Non-pigmented ciliary epithelial cell (primary cell): Measurements from ENCODE around the gene CDC45.

Source experiments
- DNase-seq: peaks from one replicate; pipeline ENCODE4 v3.0.0-alpha.2; 2010; ENCODE audit warnings: low read depth

CDC45 gene

DNA sequence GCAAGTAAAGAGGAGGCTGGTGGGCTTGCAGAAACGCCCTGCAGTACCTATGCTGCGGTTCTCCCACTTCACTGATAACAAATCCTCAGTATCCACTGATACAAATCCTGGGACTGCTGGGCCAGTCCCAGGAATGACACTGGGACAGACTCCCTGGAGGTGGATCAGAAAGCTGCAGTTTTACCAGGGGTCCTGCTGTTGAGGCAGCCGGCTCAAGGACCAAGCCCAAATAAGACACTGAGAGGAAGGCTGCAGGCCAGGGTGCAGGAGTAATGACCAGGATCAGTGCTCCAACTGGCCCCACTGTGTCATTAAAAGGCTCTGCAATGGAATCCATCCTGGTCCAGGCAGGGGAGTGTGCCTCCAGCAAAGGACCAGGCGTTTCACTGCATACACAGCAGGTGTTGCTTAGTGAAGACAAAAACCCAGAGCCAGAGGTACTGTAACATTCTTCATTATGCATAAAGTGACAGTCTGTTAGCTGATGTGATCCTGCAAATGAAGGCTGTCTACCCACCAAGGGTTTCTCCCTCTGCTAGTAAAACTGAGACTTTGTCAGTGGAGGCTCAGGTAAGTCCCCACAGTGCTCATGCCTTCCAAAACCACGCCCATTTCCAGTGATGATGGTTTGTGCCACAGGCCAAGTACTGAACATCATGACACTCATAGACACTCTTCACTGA, 30.8 kb upstream of the CDC45 start:
- no peak for DNase-seq

DNA sequence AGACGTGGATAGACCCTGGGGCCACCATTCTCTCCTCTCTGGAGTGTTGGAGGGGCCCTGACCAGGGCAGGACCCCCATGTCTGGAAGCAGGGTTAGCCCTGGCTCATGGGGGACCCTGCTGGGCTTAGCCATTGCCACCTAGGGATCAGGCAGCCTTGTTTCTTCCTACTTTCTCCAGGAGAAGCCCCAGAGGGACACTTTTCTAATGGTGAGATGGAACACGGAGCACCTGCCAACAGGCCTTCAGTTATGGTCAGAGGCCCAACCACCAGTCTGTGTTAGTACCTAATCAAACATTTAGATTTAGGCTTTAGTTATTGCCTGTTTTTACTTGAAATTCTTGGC, 30.3 kb upstream of the CDC45 start:
- no peak for DNase-seq

DNA sequence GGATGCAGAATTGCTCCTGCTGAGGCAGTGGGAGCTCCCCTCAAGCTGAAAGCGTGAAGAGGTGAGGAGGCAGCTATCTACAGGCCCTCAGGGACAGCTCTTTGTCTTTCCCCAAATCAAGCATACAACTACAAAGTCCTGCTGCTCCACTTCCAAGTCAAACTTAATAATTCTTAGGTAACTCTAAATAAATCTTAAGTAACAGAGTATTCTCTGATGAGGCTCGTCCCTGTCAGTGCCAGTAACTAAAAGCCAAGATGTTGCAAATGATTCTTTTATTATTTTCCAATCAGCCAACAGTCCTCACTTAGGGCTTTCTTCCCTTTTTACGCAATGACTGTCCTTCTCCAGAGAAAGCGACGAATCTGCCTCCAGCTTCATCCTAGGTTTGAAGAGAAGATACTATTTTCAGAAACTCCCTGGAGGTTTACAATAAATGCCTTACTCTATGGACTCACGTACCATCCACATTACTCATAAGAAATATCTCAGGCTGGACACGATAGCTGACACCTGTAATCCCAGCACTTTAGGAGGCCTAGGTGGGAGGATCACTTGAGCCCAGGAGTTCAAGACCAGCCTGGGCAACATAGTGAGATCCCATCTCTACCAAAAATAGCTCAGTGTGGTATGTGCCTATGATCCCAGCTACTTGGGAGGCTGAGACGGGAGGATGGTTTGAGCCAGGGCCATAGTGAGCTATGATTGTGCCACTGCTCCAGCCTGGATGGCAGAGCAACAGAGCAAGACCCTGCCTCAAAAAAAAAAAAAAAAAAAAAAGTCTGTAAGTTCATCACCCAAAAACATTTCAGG, 29.2 kb upstream of the CDC45 start:
- DNase-seq: no peak

DNA sequence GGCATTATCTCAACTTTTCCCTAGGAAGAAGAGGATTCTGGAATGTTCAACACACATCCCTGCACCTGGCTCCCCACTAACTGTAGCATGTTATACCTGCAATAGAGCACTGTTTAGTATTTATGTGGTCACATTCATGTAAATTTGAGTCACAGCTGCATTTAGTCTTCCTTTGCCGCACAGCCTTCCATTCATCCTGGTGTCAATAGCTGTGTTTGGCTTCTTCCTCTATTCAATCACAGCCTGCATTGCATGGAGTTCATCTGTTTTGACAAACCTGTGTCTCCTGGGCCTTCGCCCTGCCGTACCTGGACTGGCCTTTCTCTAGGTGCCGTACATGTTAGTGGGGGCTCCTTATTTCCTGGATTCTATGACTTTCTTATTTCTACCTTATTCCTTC, 28.1 kb upstream of the CDC45 start:
- DNase-seq: no peak

- DNase-seq: no peak
Observed at GRCh38 chr22:19453718-19454117, 26.0 kb upstream of the CDC45 start.

DNA sequence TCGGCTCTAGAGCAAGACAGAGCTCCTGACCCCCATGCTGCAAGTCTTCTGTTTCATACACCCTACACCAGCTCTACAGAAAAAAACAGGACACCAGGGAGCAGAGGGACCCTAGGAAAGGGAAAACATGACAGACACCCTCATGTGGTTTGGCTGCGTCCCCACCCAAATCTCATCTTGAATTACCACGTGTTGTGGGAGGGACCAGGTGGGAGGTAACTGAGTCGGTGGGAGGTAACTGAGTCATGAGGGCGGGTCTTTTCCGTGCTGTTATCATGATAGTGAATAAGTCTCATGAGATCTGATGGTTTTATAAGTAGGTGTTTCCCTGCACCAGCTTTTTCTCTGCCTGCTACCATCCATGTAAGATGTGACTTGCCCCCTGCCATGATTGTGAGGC, 25.6 kb upstream of the CDC45 start:
- no peak for DNase-seq

DNA sequence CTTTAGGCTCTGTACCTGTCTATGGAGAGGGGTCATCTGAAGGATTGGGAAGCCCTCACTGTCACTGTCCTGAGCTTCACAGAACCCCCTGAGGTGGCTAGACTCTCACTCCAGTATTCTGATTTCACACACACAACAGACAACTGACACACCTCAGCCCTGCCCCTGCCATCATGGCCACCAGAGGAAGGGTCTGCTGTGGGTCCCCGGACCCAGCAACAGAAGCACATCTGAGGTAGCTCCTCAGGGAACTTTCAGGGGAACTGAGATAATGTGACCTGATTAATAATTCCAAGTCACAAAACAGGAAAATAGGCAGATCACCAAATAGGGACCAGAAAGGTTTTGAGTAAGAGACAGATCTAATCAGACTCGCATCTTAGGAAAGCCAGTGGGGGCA, 24.7 kb upstream of the CDC45 start:
- no peak for DNase-seq

DNA sequence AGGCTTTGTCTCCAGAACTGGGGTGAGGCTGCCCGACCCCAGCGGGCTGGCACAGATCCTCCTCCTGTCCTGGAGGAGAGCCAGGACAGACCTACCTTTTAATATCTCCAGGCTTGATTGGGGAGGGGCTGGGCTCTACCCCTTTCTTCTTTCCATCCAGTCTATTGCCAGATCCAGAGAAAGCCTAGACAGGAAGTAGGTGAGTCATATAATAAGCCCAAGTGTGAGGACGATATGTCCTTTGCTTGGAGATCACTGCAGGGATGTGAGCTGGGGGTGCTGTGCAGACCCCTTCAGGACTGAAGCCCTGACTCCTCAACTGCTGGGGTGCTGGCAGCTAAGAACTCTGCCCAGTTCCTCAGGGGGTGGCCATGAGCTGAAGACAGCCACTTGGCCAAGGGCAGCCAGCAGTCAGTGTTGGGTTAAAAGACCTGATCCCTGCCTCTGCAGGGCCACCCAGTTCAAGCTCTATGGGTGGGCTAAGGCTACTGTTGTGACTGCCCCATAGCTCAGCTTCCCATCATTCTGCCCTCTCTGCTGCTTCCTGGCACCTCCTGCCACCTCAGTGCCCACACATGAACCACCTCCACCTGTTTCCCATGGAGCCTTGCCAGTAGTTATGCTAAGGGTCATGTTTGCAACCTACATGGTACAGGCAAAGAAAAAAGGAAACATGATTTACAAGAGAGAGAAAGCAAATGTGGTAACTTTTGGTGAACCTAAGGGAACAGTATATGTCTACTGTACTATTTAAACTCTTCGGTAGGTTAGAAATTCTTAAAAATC, 23.9 kb upstream of the CDC45 start:
- DNase-seq: no peak

GRCh38 chr22:19456541-19456940, 23.2 kb upstream of the CDC45 start:
- DNase-seq: no peak

DNA sequence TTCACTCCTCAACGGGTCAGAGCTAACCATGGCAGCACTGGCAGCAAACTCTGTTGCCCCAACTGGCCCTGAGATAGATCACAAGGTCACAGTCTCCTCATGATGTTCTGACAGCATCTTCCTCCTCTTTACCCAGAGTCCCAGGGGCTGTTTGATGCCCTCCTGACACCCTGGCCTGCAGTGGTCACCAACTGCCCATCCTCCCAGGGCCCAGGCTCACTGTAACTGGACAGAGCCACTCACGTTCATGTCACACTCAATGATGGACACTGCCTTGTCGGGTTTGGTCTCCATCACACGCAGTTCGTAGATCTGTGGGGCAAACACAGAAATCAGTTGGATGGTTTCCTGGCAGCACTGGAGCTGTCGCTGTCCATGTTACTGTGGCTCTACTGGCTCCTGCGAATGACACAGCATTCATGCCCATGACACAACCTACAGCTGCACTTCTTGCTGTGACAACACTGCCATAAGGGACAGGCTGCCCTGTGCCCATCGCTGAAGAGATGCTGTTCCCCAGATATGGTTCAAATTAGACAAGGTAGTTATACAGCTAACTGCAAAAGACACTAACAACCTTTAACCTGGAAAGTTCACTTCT, 21.8 kb upstream of the CDC45 start:
- DNase-seq: no peak

DNA sequence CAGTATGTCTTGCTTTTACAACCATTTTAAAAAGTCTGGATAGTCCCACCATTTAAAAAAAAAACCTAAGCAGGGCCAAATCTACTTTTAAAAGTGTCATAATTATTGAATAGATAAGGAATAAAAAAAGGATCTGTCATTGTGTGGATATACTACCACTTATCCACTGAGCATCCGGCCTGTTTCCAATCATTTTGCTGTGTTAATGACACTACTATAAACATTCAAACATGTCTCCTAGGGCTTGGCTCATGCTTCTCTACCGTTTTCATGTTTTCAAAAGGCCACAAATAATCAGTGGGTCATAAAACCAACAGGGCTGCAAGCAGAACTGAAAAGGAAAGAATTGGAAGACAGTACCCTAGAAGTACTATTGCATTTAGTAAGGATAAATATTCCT, 19.7 kb upstream of the CDC45 start:
- no peak for DNase-seq

DNA sequence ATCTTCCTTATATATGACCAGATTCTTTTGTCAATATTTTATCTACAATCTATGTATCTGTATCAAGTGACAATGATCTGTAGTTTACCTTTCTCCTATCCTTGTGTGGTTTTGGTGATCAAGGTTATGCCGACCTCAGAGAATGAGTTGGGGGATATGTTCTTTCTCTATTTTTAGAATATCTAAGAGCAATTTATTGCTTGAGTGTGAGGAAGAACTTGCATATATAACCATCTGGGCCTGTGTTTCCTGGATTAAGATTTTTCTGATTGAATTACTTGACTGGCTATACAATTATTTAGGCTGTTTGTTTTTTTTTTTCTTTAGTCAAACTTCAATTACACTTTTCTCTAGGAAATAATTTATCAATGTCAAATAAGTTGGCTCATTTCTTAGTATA, 18.2 kb upstream of the CDC45 start:
- DNase-seq: no peak

DNA sequence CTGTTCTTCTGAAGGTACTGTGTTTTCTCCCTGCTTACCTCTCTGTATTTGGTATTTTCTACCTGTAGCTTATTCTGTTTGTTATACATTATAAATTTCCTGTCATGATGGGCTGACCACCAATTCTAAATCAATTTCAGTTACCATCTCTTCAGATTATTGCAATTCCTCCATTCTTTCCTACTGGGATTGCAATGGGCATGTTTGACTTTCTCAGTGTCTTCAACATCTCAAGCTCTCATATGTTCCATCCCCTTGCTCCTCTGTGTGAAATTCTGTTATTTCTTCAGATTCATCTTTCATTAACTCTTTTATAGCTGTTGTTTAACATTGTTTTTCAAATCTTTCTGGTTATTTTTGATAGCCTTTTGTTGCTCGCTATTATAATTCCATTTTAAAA, 16.7 kb upstream of the CDC45 start:
- DNase-seq: no peak

- DNase-seq: no peak
Observed at GRCh38 chr22:19463491-19464469, 15.9 kb upstream of the CDC45 start.

DNA sequence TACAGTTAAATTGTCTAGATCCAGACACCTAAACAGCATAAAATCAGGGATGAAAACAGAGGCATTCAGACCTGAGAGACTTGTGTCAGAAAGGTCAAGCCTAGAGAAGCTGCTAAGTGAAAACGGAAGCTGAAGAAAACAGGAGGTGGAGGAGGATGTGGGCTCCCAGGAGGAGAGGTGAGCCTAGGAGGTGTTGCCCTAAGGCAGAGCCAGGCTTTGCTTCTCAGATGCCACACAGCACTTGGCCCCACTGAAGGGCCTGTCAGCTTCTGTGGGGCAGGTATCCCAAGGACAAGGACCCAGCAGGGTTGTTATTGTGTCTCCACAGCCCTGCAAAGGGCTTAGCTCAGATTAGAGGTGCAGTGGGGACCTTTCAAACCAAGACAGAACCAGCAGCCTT, 15.2 kb upstream of the CDC45 start:
- DNase-seq: no peak

- no peak for DNase-seq
Observed at GRCh38 chr22:19464975-19465374, 14.7 kb upstream of the CDC45 start.

DNA sequence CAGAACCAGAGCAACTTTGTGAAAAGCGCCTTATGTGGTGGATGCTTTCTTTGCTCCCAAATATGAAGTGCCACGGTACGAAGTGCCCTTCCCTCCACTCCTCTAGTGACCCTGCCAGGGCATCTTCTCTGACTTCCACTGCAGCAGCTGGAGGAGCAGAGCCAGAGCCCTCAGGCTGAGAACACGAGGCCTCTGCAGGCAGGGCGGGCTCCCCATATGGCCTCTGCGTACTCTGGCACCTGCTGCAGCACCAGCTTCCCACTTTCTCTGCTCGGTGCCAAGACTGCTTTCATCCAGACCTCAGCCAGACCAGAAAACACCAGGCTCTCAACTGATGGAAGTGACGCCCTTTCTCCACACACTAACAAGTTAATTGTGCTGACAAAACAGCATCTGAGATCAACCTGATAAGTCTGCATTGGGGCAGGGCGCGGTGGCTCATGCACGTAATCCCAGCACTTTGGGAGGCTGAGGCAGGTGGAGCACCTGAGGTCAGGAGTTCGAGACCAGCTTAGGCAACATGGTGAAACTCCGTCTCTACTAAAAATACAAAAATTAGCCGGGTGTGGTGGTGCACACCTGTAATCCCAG, 13.5 kb upstream of the CDC45 start:
- no peak for DNase-seq

DNA sequence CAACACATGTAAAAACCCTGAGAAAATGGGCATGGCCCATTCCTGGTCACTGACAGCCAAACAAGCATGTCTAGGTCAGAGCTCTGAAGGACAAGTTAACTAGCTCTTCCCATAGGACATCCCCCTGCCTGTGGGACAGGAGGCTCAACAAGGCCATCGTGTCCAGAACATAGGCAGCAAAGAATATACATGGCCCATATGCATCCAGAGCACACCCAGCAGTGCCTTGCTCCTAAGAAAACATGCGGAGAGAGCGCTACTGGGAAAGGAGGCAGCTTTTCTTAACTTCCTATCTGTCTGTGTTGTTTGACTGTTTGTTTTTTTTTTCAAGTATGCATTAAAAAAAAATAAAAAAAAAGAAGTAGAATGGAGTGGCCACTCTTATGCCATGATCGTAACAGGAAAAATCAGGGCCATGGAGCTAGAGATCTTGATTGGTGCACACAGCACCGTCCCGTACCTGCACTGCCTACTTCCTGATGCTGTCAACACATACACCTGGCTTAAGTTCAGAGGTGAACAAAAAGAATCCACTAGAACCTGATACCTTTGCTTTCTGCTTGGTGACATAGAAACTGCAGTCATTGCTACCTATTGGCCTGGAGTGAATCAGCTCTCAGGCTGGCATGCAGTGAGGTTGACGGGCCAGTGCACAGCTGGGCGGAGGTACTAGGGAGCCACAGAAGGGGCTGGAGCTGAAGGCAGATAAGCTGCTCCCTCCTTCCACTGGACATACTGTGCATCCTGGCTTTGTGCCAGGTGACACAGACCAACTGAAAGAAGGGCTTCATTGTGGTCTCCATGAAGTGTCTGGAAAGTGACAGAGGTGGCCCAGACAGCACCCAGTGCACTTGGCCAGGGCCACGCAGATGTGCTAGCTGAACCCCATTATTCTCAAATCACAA, 12.6 kb upstream of the CDC45 start:
- no peak for DNase-seq

- DNase-seq: no peak
Observed at GRCh38 chr22:19467912-19468311, 11.8 kb upstream of the CDC45 start.

GRCh38 chr22:19469421-19469820, 10.3 kb upstream of the CDC45 start:
- no peak for DNase-seq
